ENCODE results near the gene ETNK1.
"Not testable (repeated sequence)": the region's sequence is repeated elsewhere in the genome, so short reads cannot be mapped to it uniquely, and the experiment has no call there.

Gene ETNK1

DNA sequence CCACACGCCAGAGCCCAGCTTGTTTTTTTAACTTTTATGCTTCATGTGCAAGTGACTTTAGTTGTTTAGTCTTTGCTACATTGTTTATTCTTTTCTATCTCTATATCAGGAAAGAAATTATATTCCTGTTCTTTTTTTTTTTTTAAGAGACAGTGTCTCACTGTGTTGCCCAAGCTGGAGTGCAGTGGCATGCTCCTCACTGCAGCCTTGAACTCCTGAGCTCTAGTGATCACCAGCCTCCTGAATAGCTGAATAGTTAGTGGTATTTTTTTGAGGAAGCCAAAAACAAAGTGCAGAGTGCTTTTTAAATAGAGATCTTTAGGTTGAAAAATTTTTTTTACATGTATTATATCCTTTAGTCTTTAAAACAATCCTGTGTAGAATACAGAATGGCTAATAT is 58.2 kb downstream of the ETNK1 start:
- no peak overlapping the region for H3K4me3 ChIP-seq
- no peak overlapping the region for H3K27ac ChIP-seq

DNA sequence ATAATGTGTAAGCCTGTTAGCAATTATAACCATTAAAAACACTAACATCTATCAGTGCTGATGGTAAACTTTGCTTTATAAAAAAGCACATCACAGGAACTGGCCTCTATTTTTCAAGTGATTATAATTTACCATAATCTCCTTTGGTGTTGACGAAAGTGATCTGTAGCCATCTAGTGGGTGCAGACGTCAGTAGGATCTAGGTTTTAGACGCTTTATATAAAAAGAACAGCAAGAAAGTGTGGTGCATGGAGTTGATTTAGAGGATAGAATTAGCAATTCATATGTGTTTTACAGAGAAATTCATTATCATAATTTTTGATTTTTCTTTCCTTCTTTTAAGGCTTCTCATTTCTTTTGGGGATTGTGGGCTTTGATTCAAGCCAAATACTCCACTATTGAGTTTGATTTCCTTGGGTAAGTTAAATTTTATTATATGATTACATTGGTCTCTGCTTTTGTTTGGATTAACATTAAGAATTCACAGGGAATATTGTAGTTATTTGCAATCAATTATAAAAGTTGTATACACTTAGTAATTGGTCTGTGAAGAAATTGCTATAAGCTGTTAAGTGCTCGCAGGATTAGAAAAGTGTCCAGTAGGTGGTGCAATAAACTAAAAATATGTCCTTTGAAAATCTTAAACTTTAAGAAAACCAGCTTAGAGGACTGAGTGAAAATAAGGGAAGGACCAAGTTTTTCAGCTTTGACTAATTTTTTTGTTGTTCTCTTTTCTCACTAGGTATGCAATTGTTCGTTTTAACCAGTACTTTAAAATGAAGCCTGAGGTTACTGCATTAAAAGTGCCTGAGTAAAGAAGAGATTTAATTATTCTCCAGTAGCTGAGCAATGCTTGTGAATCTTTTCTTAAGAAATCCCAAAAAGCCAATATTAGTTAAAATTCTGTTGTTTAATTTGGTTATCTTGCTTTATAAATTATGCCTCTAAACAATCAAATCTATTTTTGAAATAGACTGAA is 59.5 kb downstream of the ETNK1 start:
- H3K27ac ChIP-seq: no peak overlapping the region
- H3K4me3 ChIP-seq: no peak overlapping the region

DNA sequence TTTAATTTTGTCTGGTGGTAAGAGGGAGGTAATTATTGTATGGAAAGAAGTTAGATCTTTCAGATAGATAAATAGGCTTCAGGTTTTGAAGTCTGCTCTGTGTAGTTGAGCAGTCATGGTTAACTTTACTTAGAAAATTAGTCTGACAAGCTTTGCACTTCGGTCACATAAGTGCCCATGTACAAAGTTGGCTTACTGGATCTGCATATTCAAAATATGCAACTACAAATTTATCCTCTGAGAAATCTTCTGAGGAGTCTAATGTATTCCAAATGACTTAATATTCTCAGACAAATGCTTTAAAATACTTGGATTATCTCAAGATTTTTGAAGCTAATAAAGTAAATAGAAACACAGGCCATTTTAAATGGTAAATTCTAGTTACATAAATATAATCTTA is 61.2 kb downstream of the ETNK1 start:
- no peak overlapping the region for H3K4me3 ChIP-seq
- H3K27ac ChIP-seq: no peak overlapping the region

DNA sequence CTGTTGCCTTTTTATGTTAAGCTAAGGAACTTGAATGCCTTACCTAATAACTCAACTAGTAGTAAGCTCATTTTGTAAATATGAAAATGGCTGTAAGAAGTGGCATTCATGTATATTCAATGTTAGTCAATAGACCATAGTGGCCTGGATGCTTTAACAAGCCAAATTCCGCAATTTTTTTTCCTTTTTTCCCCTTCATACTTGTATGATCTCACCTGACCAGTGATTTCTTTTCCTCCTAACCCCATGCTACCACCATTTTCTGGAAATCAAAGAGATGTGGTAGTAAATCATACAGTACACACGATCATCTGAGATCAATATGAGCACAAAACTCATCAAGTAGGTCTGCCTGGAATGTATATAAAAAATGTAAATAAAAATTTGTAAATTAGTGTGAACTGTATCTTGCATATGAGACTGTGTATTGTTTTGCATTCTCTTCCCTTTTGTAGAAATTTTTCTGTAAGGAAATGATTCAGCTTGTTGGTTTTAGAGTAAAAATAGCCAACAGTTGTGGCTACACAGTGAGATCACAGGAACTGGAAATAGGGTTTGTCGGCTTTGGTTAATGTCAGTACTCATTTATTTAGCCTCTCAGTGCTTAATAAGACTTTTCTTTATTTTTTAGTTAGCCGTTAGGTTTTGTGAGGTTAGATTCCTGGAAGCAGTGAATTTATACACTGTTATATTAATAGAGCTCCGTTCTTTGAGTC is 62.5 kb downstream of the ETNK1 start:
- Histone ChIP-seq H3K4me3 (no peak overlapping the region), H3K27ac (peak overlapping the region in 7 of 21 experiments; percentile 5 to 59 (median 18))

DNA sequence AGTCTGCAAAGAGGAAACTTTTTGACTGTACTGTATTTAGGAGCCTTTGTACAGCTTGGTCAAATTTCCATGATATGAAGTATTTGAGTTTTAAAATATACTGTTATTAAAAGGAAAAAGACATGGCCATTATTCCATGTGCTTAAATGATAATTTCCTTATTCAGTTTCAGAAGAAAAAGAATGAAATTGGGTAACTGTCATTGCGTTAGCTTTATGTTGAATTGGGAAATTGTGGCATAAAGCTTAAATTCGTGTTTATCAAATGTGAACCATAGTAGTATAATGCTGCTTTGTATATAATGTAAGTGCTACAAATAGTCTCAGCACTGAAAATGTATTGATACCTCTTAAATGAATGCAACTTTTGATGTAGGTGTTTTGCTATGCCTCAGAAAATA is 64.9 kb downstream of the ETNK1 start:
- no peak overlapping the region for H3K27ac ChIP-seq
- no peak overlapping the region for H3K4me3 ChIP-seq

DNA sequence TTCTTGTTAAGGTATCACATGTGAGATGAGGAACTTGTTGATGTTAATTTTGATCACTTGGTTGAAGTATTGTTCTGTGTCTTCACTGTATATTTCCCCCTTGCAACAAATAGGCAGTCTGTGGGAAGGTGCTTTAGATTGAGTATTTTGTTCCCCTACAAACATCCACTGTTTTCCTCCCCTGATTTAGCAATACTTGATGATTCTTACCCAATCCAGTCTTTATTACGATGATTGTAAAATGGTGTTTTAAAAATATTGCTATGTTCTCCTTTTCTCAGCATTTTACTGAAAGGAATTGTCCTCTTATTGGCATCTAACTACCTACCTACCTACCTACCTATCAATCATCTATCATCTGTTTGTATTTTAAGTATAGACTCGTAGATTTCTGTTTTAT is 66.3 kb downstream of the ETNK1 start:
- Histone ChIP-seq H3K4me3 (no peak overlapping the region), H3K27ac (no peak overlapping the region)

DNA sequence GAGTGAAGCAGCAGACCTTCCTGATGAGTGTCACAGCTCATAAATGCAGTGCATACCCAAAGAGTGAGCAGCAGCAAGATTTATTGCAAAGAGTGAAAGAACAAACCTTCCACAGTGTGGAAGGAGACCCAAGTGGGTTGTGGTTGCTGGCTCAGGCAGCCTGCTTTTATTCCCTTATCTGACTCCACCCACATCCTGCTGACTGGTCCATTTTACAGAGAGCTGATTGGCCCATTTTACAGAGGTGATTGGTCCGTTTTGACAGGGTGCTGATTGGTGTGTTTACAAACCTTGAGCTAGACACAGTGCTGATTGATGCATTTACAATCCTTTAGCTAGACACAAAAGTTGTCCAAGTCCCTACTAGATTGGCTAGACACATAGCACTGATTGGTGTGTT is 67.5 kb downstream of the ETNK1 start:
- not testable (repeated sequence) for H3K4me3 ChIP-seq, H3K27ac ChIP-seq

DNA sequence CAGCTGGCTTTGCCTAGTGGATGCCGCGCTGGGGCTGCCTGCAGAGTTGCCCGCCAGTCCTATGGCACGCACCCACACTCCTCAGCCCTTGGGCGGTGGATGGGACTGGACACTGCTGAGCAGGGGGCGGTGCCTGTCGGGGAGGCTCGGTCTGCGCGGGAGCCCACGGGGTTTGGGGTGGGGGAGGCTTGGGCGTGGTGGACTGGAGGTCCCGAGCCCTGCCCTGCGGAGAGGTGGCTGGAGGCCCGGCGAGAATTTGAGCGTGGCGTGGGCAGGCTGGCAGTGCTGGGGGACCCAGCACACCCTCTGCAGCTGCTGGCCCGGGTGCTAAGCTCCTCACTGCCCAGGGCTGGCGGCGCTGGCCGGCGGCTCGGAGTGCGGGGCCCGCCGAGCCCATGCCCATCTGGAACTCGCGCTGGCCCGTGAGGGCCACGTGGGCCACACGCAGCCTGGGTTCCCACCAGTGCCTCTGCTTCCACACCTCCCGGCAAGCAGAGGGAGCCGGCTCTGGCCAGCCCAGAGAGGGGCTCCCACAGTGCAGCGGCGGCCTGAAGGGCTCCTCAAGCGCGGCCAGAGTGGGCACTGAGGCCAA is 68.1 kb downstream of the ETNK1 start:
- no peak overlapping the region for H3K27ac ChIP-seq
- no peak overlapping the region for H3K4me3 ChIP-seq

DNA sequence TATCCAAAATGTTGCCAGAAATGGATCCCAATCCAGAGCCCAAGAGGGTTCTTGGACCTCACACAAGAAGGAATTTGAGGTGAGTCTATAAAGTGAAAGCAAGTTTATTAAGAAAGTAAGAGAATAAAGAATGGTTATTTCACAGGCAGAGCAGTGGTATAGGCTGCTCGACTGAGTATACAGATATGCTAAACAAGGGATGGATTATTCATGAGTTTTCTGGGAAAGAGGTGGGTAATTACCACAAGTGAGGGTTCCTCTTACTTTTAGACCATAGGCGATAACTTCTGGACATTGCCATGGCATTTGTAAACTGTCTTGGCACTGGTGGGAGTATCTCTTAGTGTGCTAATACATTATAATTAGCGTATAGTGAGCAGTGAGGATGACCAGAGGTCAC is 73.6 kb downstream of the ETNK1 start:
- H3K27ac ChIP-seq: no peak overlapping the region

DNA sequence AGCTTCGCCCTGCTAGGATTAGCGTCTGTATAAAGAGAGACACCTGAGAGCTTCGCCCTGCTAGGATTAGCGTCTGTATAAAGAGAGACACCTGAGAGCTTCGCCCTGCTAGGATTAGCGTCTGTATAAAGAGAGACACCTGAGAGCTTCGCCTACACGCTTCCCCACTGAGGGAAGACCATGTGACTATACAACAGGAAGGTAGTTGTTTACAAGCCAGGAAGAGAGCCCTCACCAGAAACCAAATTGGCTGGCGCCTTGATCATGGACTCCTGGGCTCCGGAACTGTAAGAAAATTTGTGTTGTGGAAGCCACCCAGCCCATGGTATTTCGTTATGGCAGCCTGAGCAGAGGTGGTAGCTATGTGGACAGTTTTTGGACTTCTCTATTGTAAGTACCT is 74.7 kb downstream of the ETNK1 start:
- not testable (repeated sequence) for H3K4me3 ChIP-seq, H3K27ac ChIP-seq

More for the DNA sequence above, 73.6 kb downstream of the ETNK1 start:
- H3K4me3 ChIP-seq: no peak overlapping the region

DNA sequence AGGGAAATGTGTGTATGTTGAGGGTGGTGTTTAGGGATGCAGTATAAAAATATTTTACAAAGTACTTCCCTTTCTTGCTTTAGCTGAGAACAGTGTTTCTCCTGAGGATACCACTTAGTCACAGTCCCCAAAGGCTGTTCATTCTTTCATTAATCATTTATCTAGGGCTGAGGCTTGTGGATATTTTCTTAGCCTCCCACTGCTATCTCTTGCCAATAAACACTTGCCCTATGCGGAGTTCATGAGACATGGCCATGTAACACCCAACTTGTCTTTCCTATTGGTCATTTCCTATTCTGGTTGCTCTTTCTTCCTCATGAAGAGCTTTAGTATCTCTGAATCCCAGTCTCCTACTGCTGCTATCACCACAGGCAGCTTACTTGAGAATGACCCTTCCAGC is 75.1 kb downstream of the ETNK1 start:
- Histone ChIP-seq H3K4me3 (no peak overlapping the region), H3K27ac (no peak overlapping the region)

DNA sequence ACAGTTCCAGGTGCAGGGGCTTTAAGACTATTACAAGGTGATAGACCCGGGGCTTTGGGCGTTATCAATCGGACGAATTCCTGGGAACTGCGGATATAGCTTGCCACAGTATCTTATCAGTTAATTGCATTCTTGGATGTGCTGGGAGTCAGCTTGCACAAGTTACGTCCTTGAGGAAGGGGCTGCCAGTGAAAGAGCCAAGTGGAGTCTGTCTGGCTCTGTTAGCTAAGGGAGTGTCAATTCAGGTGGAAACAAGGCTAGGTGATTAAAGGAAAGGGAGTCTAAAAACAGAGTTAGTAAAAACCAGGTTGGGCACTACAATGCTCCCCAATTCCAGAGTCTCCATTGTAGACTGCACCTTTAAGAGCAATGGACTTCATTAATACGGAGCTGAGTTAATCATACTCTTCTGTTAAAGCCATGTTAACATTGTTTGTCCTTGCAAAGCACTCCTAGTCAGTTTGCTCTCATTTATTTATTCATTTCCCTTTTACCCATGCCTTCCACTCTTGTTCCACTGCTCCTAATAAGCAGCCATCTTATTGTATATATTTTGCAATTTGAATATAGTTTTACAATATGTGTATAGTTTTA is 76.3 kb downstream of the ETNK1 start:
- not testable (repeated sequence) for H3K27ac ChIP-seq, H3K4me3 ChIP-seq

DNA sequence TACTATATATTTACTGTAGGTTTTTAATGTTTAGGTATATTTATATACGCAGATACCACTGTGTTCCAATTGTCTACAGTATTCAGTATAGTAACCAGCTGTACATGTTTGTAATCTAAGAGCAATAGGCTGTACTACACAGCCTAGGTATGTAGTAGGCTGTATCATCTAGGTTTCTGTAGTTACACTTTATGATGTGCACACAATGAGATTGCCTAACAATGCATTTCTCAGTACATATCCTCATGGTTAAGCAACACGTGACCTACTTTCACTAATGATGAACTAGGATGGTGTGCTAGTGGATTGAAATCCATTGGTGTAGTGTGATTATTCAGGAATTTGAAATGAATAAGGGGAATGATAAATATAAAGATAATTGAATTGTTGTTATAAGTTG is 77.7 kb downstream of the ETNK1 start:
- no peak overlapping the region for H3K27ac ChIP-seq
- no peak overlapping the region for H3K4me3 ChIP-seq

DNA sequence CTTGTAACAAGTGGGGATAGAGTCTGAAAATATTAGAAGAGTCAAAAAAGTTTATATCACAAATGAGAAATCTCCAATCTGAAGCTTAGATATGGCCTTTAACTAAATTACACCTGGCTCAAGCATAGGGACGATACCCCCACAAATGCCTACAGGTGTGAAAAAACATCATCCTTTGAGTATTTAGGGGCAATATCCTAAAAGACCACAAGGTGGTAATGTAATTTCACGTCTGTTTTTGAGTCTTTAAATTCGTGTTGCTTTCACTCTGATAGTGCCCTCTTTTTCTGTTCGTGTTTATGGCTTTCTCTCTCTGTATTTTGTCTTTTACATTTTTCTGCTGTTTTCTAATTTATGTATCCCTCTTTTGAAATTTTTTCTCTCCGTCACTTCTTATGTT is 84.3 kb downstream of the ETNK1 start:
- Histone ChIP-seq H3K27ac (no peak overlapping the region), H3K4me3 (no peak overlapping the region)

DNA sequence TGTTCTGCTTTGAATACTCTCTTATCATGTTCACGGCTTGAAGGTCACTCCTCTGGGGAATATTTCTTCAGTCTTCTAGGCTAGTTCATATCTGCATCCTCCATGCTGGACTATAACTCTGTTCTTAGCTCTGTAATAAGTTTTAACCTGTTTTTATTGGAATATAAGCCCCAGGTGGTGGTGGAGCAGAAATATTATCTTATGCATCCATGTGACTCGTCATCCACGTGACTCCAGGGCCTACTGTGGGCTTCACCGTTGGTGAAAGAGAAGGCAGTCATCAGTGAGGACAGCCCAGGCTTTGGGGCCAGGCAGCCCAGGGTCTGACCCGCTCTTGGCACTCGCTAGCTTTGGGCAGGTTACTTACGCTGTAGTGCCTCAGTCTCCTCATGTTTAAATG is 87.1 kb downstream of the ETNK1 start:
- H3K4me3 ChIP-seq: no peak overlapping the region
- H3K27ac ChIP-seq: no peak overlapping the region

DNA sequence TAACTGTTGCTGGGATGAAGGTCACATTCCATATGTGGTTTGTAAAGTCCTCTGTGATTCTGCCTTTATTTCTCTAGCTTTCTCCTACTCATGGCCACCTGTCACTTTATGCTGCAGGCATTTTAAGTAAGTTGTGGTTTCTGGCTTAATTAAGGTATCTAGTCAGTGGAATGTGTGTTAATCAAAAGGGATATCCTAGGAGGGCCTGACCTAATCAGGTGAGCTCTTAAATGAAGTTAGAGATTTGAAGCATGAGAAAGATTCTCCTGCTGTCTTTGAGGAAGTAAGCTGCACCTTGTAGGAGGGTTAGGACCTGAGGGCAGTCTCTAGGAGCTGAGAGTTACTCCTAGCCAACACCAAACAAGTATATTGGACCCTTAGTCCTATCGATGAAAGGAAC is 90.3 kb downstream of the ETNK1 start:
- Histone ChIP-seq H3K27ac (no peak overlapping the region), H3K4me3 (no peak overlapping the region)

DNA sequence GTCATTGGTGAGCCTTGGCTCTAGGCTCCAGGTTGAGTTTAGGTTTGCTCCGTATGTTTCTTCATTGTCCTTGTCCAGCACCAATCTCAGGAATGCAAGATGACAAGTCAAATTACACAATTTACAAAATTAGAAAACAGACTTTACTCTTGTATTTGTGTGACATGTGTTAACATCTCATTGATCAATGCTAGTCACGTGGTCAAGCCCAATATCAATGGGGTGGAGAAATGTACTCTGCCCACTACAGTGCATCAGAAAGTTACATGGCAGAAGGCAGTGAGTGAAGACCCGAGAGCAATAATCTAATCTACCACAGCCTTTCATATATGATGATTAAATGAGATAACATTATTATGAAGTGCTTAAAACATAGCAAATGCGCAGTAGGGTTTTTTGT is 94.8 kb downstream of the ETNK1 start:
- Histone ChIP-seq H3K4me3 (no peak overlapping the region), H3K27ac (no peak overlapping the region)

DNA sequence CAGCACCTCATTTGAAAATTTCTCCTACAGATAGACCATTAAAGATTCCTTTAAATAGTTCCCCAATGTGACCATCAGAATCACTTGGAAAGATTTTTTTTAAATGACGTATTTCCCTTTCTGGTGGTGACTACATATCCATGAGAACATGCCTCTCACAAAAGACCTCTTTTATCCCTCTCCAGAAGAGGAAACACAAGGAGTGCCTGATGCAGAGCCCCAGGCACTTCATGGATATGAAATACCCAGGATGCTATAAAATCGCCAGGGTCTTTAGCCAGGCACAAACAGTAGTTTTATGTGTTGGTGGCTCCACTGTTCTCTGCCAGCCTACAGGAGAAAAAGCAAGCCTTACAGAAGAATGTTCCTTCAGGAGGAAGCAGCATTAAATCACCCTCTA is 97.1 kb downstream of the ETNK1 start:
- H3K4me3 ChIP-seq: no peak overlapping the region
- no peak overlapping the region for H3K27ac ChIP-seq

DNA sequence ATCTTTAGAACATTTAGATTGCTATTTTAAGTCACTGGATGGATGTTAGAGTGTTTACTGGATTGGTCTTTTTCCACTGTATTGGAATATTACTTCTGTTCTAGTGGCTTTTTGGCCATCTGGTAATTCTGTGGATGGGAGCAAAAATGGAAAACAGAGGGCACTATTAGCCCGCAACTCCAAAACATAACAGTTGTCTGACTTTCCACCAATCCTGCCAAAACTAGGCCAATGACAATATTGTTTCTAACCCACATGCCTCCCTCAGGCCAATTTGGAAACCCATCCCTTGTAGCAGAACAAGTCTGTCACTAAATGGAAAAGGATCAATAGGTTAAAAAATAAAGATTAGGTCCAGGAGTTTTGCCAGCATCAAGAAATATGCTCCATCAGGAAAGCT is 97.8 kb downstream of the ETNK1 start:
- Histone ChIP-seq H3K4me3 (no peak overlapping the region), H3K27ac (no peak overlapping the region)

DNA sequence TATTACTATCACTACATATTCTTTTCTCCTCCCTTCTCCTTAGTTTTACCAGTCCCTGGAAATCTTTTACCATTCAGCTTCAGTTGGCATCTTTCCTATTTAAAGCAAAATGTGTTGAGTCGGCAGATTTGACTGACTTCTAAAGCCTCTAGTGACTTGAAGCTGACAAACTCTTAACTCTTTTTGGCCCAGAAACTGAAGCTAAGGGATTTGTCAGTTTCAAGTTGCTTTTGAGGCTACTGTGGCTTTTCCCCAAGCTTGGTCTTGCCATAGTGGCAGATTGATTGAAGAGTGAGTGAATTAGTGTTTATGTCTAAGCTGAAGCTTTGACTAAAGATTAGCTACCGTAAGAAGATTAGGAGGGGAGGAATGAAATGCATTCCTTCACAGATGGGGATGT is 104.0 kb downstream of the ETNK1 start:
- H3K27ac ChIP-seq: peak overlapping the region in 5 of 21 experiments; percentile 9 to 75 (median 56)

More for the DNA sequence above, 104.0 kb downstream of the ETNK1 start:
- H3K4me3 ChIP-seq: no peak overlapping the region
